CD4-positive, alpha-beta T cell treated with Interleukin-10 for 1 hour (primary cell): ENCODE data around the gene SNTG2.
"Not testable (repeated sequence)": the region's sequence is repeated elsewhere in the genome, so short reads cannot be mapped to it uniquely, and the experiment has no call there.

Source experiments
- DNase-seq: peaks from one replicate; pipeline ENCODE4 v3.0.0-alpha.2; 2020

The SNTG2 gene

GRCh38 chr2:1209246-1209645 is 258.6 kb downstream of the SNTG2 start:
- no peak for DNase-seq

- DNase-seq: no peak
These were observed 259.1 kb downstream of the SNTG2 start for GRCh38 chr2:1209761-1210160.

GRCh38 chr2:1210352-1210751 is 259.7 kb downstream of the SNTG2 start:
- no peak for DNase-seq

GRCh38 chr2:1219901-1220573 is 269.4 kb downstream of the SNTG2 start:
- DNase-seq: no peak

GRCh38 chr2:1222056-1222455 is 271.4 kb downstream of the SNTG2 start:
- no peak for DNase-seq

- DNase-seq: no peak
These were observed 273.1 kb downstream of the SNTG2 start for GRCh38 chr2:1223791-1224190.

GRCh38 chr2:1224901-1225300 is 274.3 kb downstream of the SNTG2 start:
- DNase-seq: no peak

GRCh38 chr2:1226766-1227165 is 276.1 kb downstream of the SNTG2 start:
- no peak for DNase-seq

GRCh38 chr2:1227274-1227900 is 276.7 kb downstream of the SNTG2 start:
- DNase-seq: no peak

- DNase-seq: not testable (repeated sequence)
These were observed 278.9 kb downstream of the SNTG2 start for GRCh38 chr2:1229596-1229995.

- DNase-seq: no peak
These were observed 279.7 kb downstream of the SNTG2 start for GRCh38 chr2:1230155-1230893.

- no peak for DNase-seq
These were observed 280.9 kb downstream of the SNTG2 start for GRCh38 chr2:1231466-1232063.

- DNase-seq: no peak
These were observed 282.6 kb downstream of the SNTG2 start for GRCh38 chr2:1233281-1233680.

- no peak for DNase-seq
These were observed 284.2 kb downstream of the SNTG2 start for GRCh38 chr2:1234731-1235308.

- DNase-seq: no peak
These were observed 285.2 kb downstream of the SNTG2 start for GRCh38 chr2:1235806-1236205.

- no peak for DNase-seq
These were observed 286.0 kb downstream of the SNTG2 start for GRCh38 chr2:1236606-1237005.

- no peak for DNase-seq
These were observed 287.1 kb downstream of the SNTG2 start for GRCh38 chr2:1237783-1238182.

- no peak for DNase-seq
These were observed 288.0 kb downstream of the SNTG2 start for GRCh38 chr2:1238598-1239138.

GRCh38 chr2:1245193-1245592 is 294.5 kb downstream of the SNTG2 start:
- DNase-seq: no peak

GRCh38 chr2:1246239-1246638 is 295.6 kb downstream of the SNTG2 start:
- DNase-seq: no peak

- no peak for DNase-seq
These were observed 296.3 kb downstream of the SNTG2 start for GRCh38 chr2:1246991-1247390.

GRCh38 chr2:1248187-1248586 is 297.5 kb downstream of the SNTG2 start:
- no peak for DNase-seq
